Esophagus muscularis mucosa (tissue), 4 donors: Measurements from ENCODE around the gene THSD7A. TPM values are rescaled to one million over a fixed set of nuclear protein-coding genes. Genes with fewer than 3 reads are reported as not detected.
"Not testable (repeated sequence)": the region's sequence is repeated elsewhere in the genome, so short reads cannot be mapped to it uniquely, and the experiment has no call there.

Experiments
- DNase-seq: peaks from one replicate; pipeline ENCODE4 v3.0.0-alpha.2; 2017; ENCODE audit errors: extremely low spot score
- H3K27ac ChIP-seq, 4 donors: fragments of 200-600 bp; sonication (generic); replicated peaks in 1 of 4; 1 replicate in 3 of 4; 2 replicates in 1 of 4; pipeline ENCODE4 v1.5.1; 2016 to 2019; ENCODE audit warnings: mild to moderate bottlenecking in 1 of 4
- H3K27me3 ChIP-seq, 4 donors: fragments of 200-600 bp; sonication (generic); one replicate each; pipeline versions ENCODE4 v1.5.1 to v1.6.0; 2016 to 2019
- H3K36me3 ChIP-seq, 4 donors: fragments of 200-600 bp; sonication (generic); one replicate each; pipeline ENCODE4 v1.5.1; 2016 to 2019
- H3K4me1 ChIP-seq, 4 donors: fragments of 200-600 bp; sonication (generic); one replicate each; pipeline ENCODE4 v1.5.1; 2016 to 2019
- H3K4me3 ChIP-seq, 4 donors: fragments of 200-600 bp; sonication (generic); 1 replicate in 2 of 4; 2 replicates in 2 of 4; pipeline ENCODE4 v1.5.1; 2016 to 2019; ENCODE audit warnings: mild to moderate bottlenecking in 4 of 4, moderate library complexity in 1 of 4
- H3K9me3 ChIP-seq, 4 donors: fragments of 200-600 bp; sonication (generic); 1 replicate in 3 of 4; 2 replicates in 1 of 4; pipeline ENCODE4 v1.5.1; 2016 to 2019
- CTCF ChIP-seq, 3 experiments: fragments of 200-600 bp in 2 of 3; fragments of 450-650 bp in 1 of 3; sonication (generic) in 2 of 3; IDR thresholded peaks; one replicate each; pipeline ENCODE4 v1.5.1; 2017 to 2019; ENCODE audit warnings: antibody characterized with exemption in 3 of 3, mild to moderate bottlenecking in 2 of 3, moderate library complexity in 1 of 3
- EP300 ChIP-seq: sonication (generic); formaldehyde crosslinking; IDR thresholded peaks from one replicate; pipeline ENCODE4 v1.6.1; 2017; ENCODE audit warnings: antibody characterized with exemption
- POLR2A ChIP-seq: fragments of 450-650 bp; IDR thresholded peaks from one replicate; pipeline ENCODE4 v1.6.1; 2017; ENCODE audit warnings: antibody characterized with exemption, moderate library complexity, mild to moderate bottlenecking, low read depth
- POLR2AphosphoS5 ChIP-seq, 2 donors: sonication (generic); formaldehyde crosslinking; IDR thresholded peaks; one replicate each; pipeline ENCODE4 v1.6.1; 2017; ENCODE audit warnings: antibody characterized with exemption in 2 of 2
- WGBS: methylation state at CpG from one replicate; pipeline ENCODE4 v1.1.5; 2018; 5-methylcytosine and 5-hydroxymethylcytosine counted together
- intact Hi-C: fragments of 100-400 bp; cut with DNase I; formaldehyde crosslinking; loops from one replicate; pipeline ENCODE4 v1.15.1; 2023
- total RNA-seq, 4 donors: library from RNA; depleted of rRNA; stranded (reverse); fragments of >200 nt; gene quantifications; one replicate each; pipeline versions ENCODE4 v1.1.0 to v1.2.1, GENCODE V29; 2016

THSD7A gene
- total RNA-seq, 4 donors from 2014 or later = 1.2 to 3.8 (median 2.8) TPM

DNA sequence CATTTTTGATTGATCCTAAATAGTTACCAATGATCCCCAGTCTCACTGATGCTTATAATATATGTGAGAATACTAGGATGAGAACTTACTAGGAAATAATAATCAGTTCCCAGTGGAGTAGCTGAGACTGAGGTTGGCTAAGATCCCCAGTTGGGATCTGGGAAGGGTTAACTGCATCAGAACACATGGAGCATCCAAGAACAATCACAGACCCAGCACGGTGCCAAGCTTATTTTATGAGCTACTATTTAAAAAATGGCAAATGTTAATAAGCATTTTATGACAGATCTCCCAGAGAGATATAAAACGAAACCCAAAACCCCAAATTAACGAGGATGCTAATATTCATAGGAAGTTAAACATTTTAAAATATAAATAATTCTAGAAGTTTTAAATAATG is 379.5 kb downstream of the THSD7A start:
- intact Hi-C loops = no loop called here
- WGBS = 72% methylated on average over 3 of the region's 3 CpGs

GRCh38 chr7:11450281-11450680 is 381.7 kb downstream of the THSD7A start:
- H3K27me3 ChIP-seq = no peaks in the 10 kb centered on the region
- WGBS = 66% methylated on average over 1 of the region's 1 CpG
- no peaks in the 10 kb centered on the region for H3K4me1 ChIP-seq
- no peaks in the 10 kb centered on the region for H3K36me3 ChIP-seq
- no peak for TF ChIP-seq EP300
- no peak for TF ChIP-seq CTCF (IDR thresholded peaks at IDR 0.05)
- no peak for TF ChIP-seq POLR2AphosphoS5 (IDR thresholded peaks at IDR 0.05)
- no peak for TF ChIP-seq POLR2A
- no peak overlapping the region for H3K27ac ChIP-seq
- no peaks in the 10 kb centered on the region for H3K9me3 ChIP-seq
- DNase-seq = no peak
- intact Hi-C loops = no loop called here
- H3K4me3 ChIP-seq = no peak overlapping the region

More for the DNA sequence above, 379.5 kb downstream of the THSD7A start:
- no peaks in the 10 kb centered on the region for H3K36me3 ChIP-seq
- H3K9me3 ChIP-seq = no peaks in the 10 kb centered on the region
- H3K27ac ChIP-seq = no peak overlapping the region
- H3K27me3 ChIP-seq = no peaks in the 10 kb centered on the region
- H3K4me1 ChIP-seq = peaks cover 0 to 6% (median 0%) of the 10 kb centered on the region in 4 donors
- no peak for DNase-seq
- no peak overlapping the region for H3K4me3 ChIP-seq
- TF ChIP-seq EP300 (no peak), POLR2AphosphoS5 (IDR thresholded peaks at IDR 0.05) (no peak), POLR2A (no peak), CTCF (IDR thresholded peaks at IDR 0.05) (no peak)

GRCh38 chr7:11449316-11449715 is 382.7 kb downstream of the THSD7A start:
- DNase-seq = no peak
- Histone ChIP-seq H3K27ac (no peak overlapping the region), H3K27me3 (no peaks in the 10 kb centered on the region), H3K4me1 (no peaks in the 10 kb centered on the region), H3K9me3 (no peaks in the 10 kb centered on the region), H3K36me3 (no peaks in the 10 kb centered on the region), H3K4me3 (no peak overlapping the region)
- TF ChIP-seq POLR2AphosphoS5 (IDR thresholded peaks at IDR 0.05) (no peak), POLR2A (no peak), EP300 (no peak), CTCF (IDR thresholded peaks at IDR 0.05) (no peak)
- WGBS = 96% methylated on average over 3 of the region's 3 CpGs
- intact Hi-C loops = no loop called here

DNA sequence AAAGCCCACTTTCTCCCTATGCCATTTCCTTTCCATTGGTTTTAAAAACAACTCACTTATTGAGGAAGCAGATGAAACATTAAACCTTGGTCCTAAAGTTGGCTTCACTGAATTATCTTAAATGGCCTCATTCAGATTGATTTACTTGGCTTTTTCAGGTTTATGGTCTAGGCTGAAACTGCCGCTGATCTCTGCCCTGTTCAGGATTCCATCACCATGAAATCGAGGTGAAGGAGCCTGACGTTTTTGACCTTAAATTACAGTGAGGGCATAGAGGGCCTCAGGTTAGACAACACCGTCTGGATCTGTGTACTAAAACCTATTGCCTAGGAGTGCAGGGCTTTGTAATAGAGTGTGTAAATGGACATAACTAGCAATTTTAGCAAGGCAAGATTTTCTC is 383.7 kb downstream of the THSD7A start:
- WGBS = 97% methylated on average over 4 of the region's 4 CpGs
- intact Hi-C loops = no loop called here
- Histone ChIP-seq H3K9me3 (no peaks in the 10 kb centered on the region), H3K4me1 (no peaks in the 10 kb centered on the region), H3K4me3 (no peak overlapping the region), H3K36me3 (no peaks in the 10 kb centered on the region), H3K27me3 (no peaks in the 10 kb centered on the region), H3K27ac (no peak overlapping the region)
- no peak for DNase-seq
- TF ChIP-seq CTCF (IDR thresholded peaks at IDR 0.05) (no peak), EP300 (no peak), POLR2AphosphoS5 (IDR thresholded peaks at IDR 0.05) (no peak), POLR2A (no peak)

GRCh38 chr7:11447106-11447505 is 384.9 kb downstream of the THSD7A start:
- Histone ChIP-seq H3K4me3 (no peak overlapping the region), H3K27ac (no peak overlapping the region), H3K4me1 (no peaks in the 10 kb centered on the region), H3K9me3 (no peaks in the 10 kb centered on the region), H3K36me3 (no peaks in the 10 kb centered on the region), H3K27me3 (no peaks in the 10 kb centered on the region)
- intact Hi-C loops = no loop called here
- WGBS = 98% methylated on average over 4 of the region's 4 CpGs
- no peak for DNase-seq
- TF ChIP-seq POLR2AphosphoS5 (IDR thresholded peaks at IDR 0.05) (no peak), POLR2A (no peak), CTCF (IDR thresholded peaks at IDR 0.05) (no peak), EP300 (no peak)

- H3K36me3 ChIP-seq, DNase-seq, H3K4me3 ChIP-seq, H3K27me3 ChIP-seq, H3K9me3 ChIP-seq, H3K4me1 ChIP-seq, intact Hi-C loops, H3K27ac ChIP-seq: not testable (repeated sequence)
- WGBS = over 99% methylated on average over 4 of the region's 4 CpGs
These were observed 388.1 kb downstream of the THSD7A start for GRCh38 chr7:11443934-11444333.
